GM18873 (cell line): ENCODE results near the gene CSRP2.

Experiments
- ATAC-seq: cut with Tn5 transposase; IDR thresholded peaks from one replicate; pipeline ENCODE4 v1.9.1; 2021; ENCODE audit warnings: mild to moderate bottlenecking, moderate library complexity, moderate number of reproducible peaks; ENCODE audit not compliant: unreplicated experiment, low FRiP score

The CSRP2 gene

GRCh38 chr12:76878899-76879709 is at the start of gene CSRP2:
Gene CSRP2 (minus strand): TSS chr12:76879019. CDS start chr12:76866260, 12,759 bp downstream.
- ATAC-seq: peak; percentile 78

- no peak for ATAC-seq
Measured at GRCh38 chr12:76927170-76927784, 48.5 kb upstream of the CSRP2 start.

GRCh38 chr12:76925135-76925534 is 46.3 kb upstream of the CSRP2 start:
- ATAC-seq: no peak

GRCh38 chr12:76922866-76923265 is 44.0 kb upstream of the CSRP2 start:
- no peak for ATAC-seq

GRCh38 chr12:76921891-76922664 is 43.3 kb upstream of the CSRP2 start:
- no peak for ATAC-seq

GRCh38 chr12:76921100-76921471 is 42.3 kb upstream of the CSRP2 start:
- ATAC-seq: no peak

- peak; percentile 88 for ATAC-seq
Measured at GRCh38 chr12:76920172-76921099, 41.6 kb upstream of the CSRP2 start.

GRCh38 chr12:76919383-76920171 is 40.8 kb upstream of the CSRP2 start:
- ATAC-seq: no peak

GRCh38 chr12:76916170-76916540 is 37.3 kb upstream of the CSRP2 start:
- no peak for ATAC-seq

GRCh38 chr12:76915361-76916169 is 36.7 kb upstream of the CSRP2 start:
- ATAC-seq: no peak

GRCh38 chr12:76914102-76914859 is 35.5 kb upstream of the CSRP2 start:
- peak; percentile 48 for ATAC-seq

GRCh38 chr12:76909290-76909689 is 30.5 kb upstream of the CSRP2 start:
- no peak for ATAC-seq

- ATAC-seq: no peak
Measured at GRCh38 chr12:76908303-76909017, 29.6 kb upstream of the CSRP2 start.

GRCh38 chr12:76901628-76902380 is 23.0 kb upstream of the CSRP2 start:
- ATAC-seq: no peak

GRCh38 chr12:76899522-76899921 is 20.7 kb upstream of the CSRP2 start:
- no peak for ATAC-seq

GRCh38 chr12:76898442-76898841 is 19.6 kb upstream of the CSRP2 start:
- no peak for ATAC-seq

GRCh38 chr12:76896274-76896673 is 17.5 kb upstream of the CSRP2 start:
- no peak for ATAC-seq
